GM12878 (cell line): ENCODE measurements around the gene SAPCD2. TPM values are rescaled to one million over a fixed set of nuclear protein-coding genes. Genes with fewer than 3 reads are reported as not detected.

ENCODE experiments used
- ATAC-seq: fragments of 200-7000 bp; cut with Tn5 transposase; 3 replicates; pipeline ENCODE4 v1.9.1; 2020; ENCODE audit warnings: mild to moderate bottlenecking, moderate library complexity
- BruUV-seq: library from RNA; stranded (reverse); fragments of 400-500 nt; replicated peaks from 2 replicates; lab custom pipeline; 2021; lab: Mats Ljungman, UMichigan
- CTCF ChIA-PET: fragments of 300-600 bp; sonication (Branson Sonifier 250); formaldehyde crosslinking; extraction: SDS; loops from one replicate; lab custom pipeline; 2021; ENCODE audit warnings: inconsistent platforms; lab: Yijun Ruan, JAX
- POLR2A ChIA-PET: fragments of 350-600 bp; formaldehyde crosslinking; extraction: SDS; loops from one replicate; lab custom pipeline; 2021; ENCODE audit warnings: inconsistent platforms; lab: Charles Lee
- RAD21 ChIA-PET: fragments of 300-600 bp; sonication (Branson Sonifier 250); formaldehyde crosslinking; loops from one replicate; lab custom pipeline; 2023; ENCODE audit warnings: antibody characterized with exemption; ENCODE audit not compliant: unreplicated experiment; lab: Charles Lee
- SMC1A ChIA-PET: fragments of 300-600 bp; sonication (Branson Sonifier 250); formaldehyde crosslinking; loops from one replicate; lab custom pipeline; 2023; ENCODE audit not compliant: unreplicated experiment, uncharacterized antibody; lab: Charles Lee
- DNase-seq: peaks from one replicate; pipeline ENCODE4 v3.0.0-alpha.2; 2011; ENCODE audit warnings: low read depth, low spot score
- FAIRE-seq: peaks from 3 replicates; lab custom pipeline; 2011; peaks lifted over from hg19 to GRCh38; lab: Jason Lieb, UNC
- H2AFZ ChIP-seq: 2 replicates; pipeline ENCODE4 v1.6.0; 2011; ENCODE audit warnings: low read depth, low read length, control low read depth; ENCODE audit not compliant: control insufficient read depth
- H3K27ac ChIP-seq: 2 replicates; pipeline ENCODE4 v1.5.1; 2011; ENCODE audit warnings: control low read depth; ENCODE audit not compliant: control insufficient read depth, insufficient read depth
- H3K27me3 ChIP-seq, 2 experiments: replicated peaks in 1 of 2; 2 replicates each; pipeline versions ENCODE4 v1.6.0 to v1.6.1; 2011; ENCODE audit warnings: low read length in 1 of 2; ENCODE audit not compliant: control insufficient read depth in 2 of 2, insufficient read depth in 2 of 2
- H3K36me3 ChIP-seq, 2 experiments: 2 replicates each; pipeline ENCODE4 v1.5.1; 2011; ENCODE audit warnings: low read length in 1 of 2; ENCODE audit not compliant: control insufficient read depth in 2 of 2, insufficient read depth in 2 of 2
- H3K4me1 ChIP-seq: 2 replicates; pipeline ENCODE4 v1.6.1; 2011; ENCODE audit warnings: mild to moderate bottlenecking, low read length, moderate library complexity, mixed read lengths; ENCODE audit not compliant: control insufficient read depth, insufficient read depth
- H3K4me2 ChIP-seq: 2 replicates; pipeline ENCODE4 v1.6.0; 2011; ENCODE audit warnings: control low read depth; ENCODE audit not compliant: control insufficient read depth, insufficient read depth
- H3K4me3 ChIP-seq: fragments of 200-600 bp; sonication (generic); 2 replicates; pipeline ENCODE4 v1.5.1; 2016
- H3K79me2 ChIP-seq: 2 replicates; pipeline ENCODE4 v1.6.0; 2011; ENCODE audit warnings: low read length; ENCODE audit not compliant: control insufficient read depth, insufficient read depth
- H3K9ac ChIP-seq: 2 replicates; pipeline ENCODE4 v1.8.0; 2011; ENCODE audit warnings: low read length, control low read depth, mixed read lengths; ENCODE audit not compliant: control insufficient read depth, insufficient read depth
- H3K9me3 ChIP-seq: replicated peaks from 3 replicates; pipeline ENCODE4 v1.5.1; 2011; ENCODE audit warnings: mild to moderate bottlenecking, low read length; ENCODE audit not compliant: control insufficient read depth, insufficient read depth
- H4K20me1 ChIP-seq: 2 replicates; pipeline ENCODE4 v1.6.0; 2011; ENCODE audit not compliant: control insufficient read depth, insufficient read depth
- BCL3 ChIP-seq: IDR thresholded peaks from 2 replicates; pipeline ENCODE4 v1.6.1; 2011; ENCODE audit warnings: borderline replicate concordance, low read depth, mild to moderate bottlenecking, moderate library complexity, low read length; ENCODE audit not compliant: insufficient read depth, poor library complexity, severe bottlenecking
- EZH2 ChIP-seq: IDR thresholded peaks from 2 replicates; pipeline ENCODE4 v1.6.1; 2012; ENCODE audit warnings: low read depth, mild to moderate bottlenecking, control low read depth, inconsistent platforms, low read length, borderline replicate concordance; ENCODE audit not compliant: control insufficient read depth
- IRF4 ChIP-seq: IDR thresholded peaks from 2 replicates; pipeline ENCODE4 v1.6.1; 2011; ENCODE audit warnings: low read depth, low read length
- PKNOX1 ChIP-seq: fragments of 450-650 bp; IDR thresholded peaks from 2 replicates; pipeline ENCODE4 v1.6.1; 2016; ENCODE audit warnings: mild to moderate bottlenecking
- POLR2AphosphoS2 ChIP-seq: IDR thresholded peaks from 2 replicates; pipeline ENCODE4 v1.6.1; 2011; ENCODE audit warnings: low read depth, mild to moderate bottlenecking, low read length, improper control_type of control experiment, moderate library complexity
- POU2F2 ChIP-seq: IDR thresholded peaks from 3 replicates; pipeline ENCODE4 v1.6.1; 2011; ENCODE audit warnings: low read depth, mild to moderate bottlenecking, low read length, borderline replicate concordance
- SUZ12 ChIP-seq: fragments of 200-600 bp; sonication (generic); IDR thresholded peaks from one replicate; pipeline ENCODE4 v1.6.1; 2018; ENCODE audit warnings: antibody characterized with exemption, mild to moderate bottlenecking; ENCODE audit not compliant: unreplicated experiment
- TCF3 ChIP-seq: IDR thresholded peaks from 2 replicates; pipeline ENCODE4 v1.6.1; 2012; ENCODE audit warnings: low read depth, mild to moderate bottlenecking, low read length, borderline replicate concordance; ENCODE audit not compliant: insufficient read depth
- YBX1 ChIP-seq: fragments of 450-650 bp; IDR thresholded peaks from 2 replicates; pipeline ENCODE4 v1.6.1; 2016; ENCODE audit warnings: antibody characterized with exemption
- ZNF274 ChIP-seq: IDR thresholded peaks from one replicate; pipeline ENCODE4 v1.8.0; 2011; ENCODE audit not compliant: insufficient read length, insufficient read depth
- WGBS: methylation state at CpG from one replicate; pipeline ENCODE4 v1.1.6; 2016; ENCODE audit warnings: low lambda C conversion rate; ENCODE audit not compliant: insufficient replicate concordance, insufficient coverage; ENCODE audit errors: missing lambda C conversion rate; 5-methylcytosine and 5-hydroxymethylcytosine counted together
- in situ Hi-C: fragments of 300-500 bp; cut with MboI; formaldehyde crosslinking; loops from 9 replicates; pipeline ENCODE4 v1.14.3; 2018; ENCODE audit warnings: mixed read lengths
- intact Hi-C: fragments of 100-400 bp; cut with micrococcal nuclease; formaldehyde crosslinking; loops from one replicate; pipeline ENCODE4 v1.14.2; 2022; ENCODE audit not compliant: unreplicated experiment
- polyA plus RNA-seq, 11 experiments: library from polyadenylated mRNA; depleted of rRNA in 4 of 11; unstranded in 6 of 11; stranded (reverse) in 5 of 11; fragments of >200 nt; fragmentation: Nextera tagmentation in 4 of 11; fragmentation: Illumina TruSeq in 1 of 11; extraction: Ambion mirVana in 4 of 11; extraction: Trizol in 1 of 11; gene quantifications; 1 replicate in 1 of 11; 2 replicates in 10 of 11; pipeline versions ENCODE4 v1.2.1 to v1.2.3, GENCODE V29; 2011 to 2016; ENCODE audit warnings: inconsistent platforms in 2 of 11, missing spikeins in 2 of 11, low read depth in 1 of 11
- total RNA-seq, 4 experiments: library from RNA; depleted of rRNA in 3 of 4; stranded (reverse); fragments of >200 nt in 3 of 4; fragmentation: Illumina TruSeq in 1 of 4; extraction: Trizol in 1 of 4; gene quantifications; 2 replicates each; pipeline versions ENCODE4 v1.2.1 to v1.2.3, GENCODE V29; 2013 to 2021
- TF ChIP-seq, protein P1 (sequence below): fragments of 450-650 bp; IDR thresholded peaks from 2 replicates; pipeline ENCODE4 v1.6.1; 2017; ENCODE audit warnings: mild to moderate bottlenecking, low read depth, inconsistent platforms; ENCODE audit not compliant: poor library complexity, severe bottlenecking
- TF ChIP-seq, protein P2 (sequence below): fragments of 450-650 bp; conservative IDR thresholded peaks from 2 replicates; pipeline ENCODE4 v1.6.1; 2017; ENCODE audit warnings: mild to moderate bottlenecking, moderate library complexity
- TF ChIP-seq, protein P3 (sequence below): fragments of 450-650 bp; IDR thresholded peaks from 2 replicates; pipeline ENCODE4 v1.6.1; 2017; ENCODE audit warnings: antibody characterized with exemption, mild to moderate bottlenecking, moderate library complexity

SAPCD2 gene
- total and polyA plus RNA-seq, 10 of the 15 experiments (the other 5 are each of a cell fraction or from before 2014, with no cell fraction given), result 1.6 to 35.2 (median 7.2) TPM

DNA sequence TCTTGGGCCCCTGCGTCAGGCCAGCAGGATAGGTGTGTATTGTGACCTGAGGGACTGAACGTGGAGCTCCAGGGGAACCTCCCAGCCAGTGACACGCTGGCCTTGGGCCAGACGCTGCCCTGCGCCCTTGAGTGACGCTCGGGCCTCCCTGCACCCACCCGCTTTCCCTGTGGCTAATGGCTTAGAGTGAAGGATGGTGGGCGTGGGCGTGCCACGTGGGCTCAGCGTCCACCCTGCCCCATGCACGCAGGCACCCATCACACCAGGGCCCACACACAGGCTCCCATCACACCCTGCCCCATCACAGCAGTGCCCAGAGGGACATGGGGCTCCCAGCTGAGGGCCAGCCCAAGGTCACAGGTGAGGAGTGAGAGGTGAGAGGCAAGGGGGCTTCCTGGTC lies 33.3 kb downstream of the SAPCD2 start:
- FAIRE-seq (no peak), ATAC-seq (no peak), DNase-seq (no peak)
- H4K20me1 ChIP-seq, result no peaks in the 10 kb centered on the region
- H3K9ac ChIP-seq, result no peak overlapping the region
- H2AFZ ChIP-seq, result no peak overlapping the region
- H3K36me3 ChIP-seq, result no peaks in the 10 kb centered on the region
- H3K4me3 ChIP-seq, result no peak overlapping the region
- H3K27ac ChIP-seq, result no peak overlapping the region
- POLR2A ChIA-PET, result interaction anchor here (0.6 kb wide), 1 partner anchor 22 kb away, joined by 3 read pairs; no protein-coding TSS in a partner anchor
- SMC1A ChIA-PET, result interaction anchor here (1.5 kb wide), 1 partner anchor 249 kb away, joined by 3 read pairs; no protein-coding TSS in a partner anchor
- CTCF ChIA-PET, result interaction anchor here (1.0 to 4.4 kb wide), 6 partner anchors 10 to 250 kb away, joined by 3 to 163 read pairs (median 19); partner anchors contain the start of gene NPDC1
- no TSS peak for BruUV-seq
- no peaks in the 10 kb centered on the region for H3K9me3 ChIP-seq
- no peaks in the 10 kb centered on the region for H3K27me3 ChIP-seq
- no peaks in the 10 kb centered on the region for H3K79me2 ChIP-seq
- WGBS, result 48% methylated on average over 12 of the region's 13 CpGs
- intact Hi-C loops, result loop anchor here (5.0 kb wide), 1 partner anchor 190 kb away; the partner anchor contains the start of gene PHPT1
- in situ Hi-C loops, result loop anchor here (5.0 kb wide), 2 partner anchors 90 to 240 kb away; partner anchors contain the start of genes C8G and CCDC183
- no peak overlapping the region for H3K4me2 ChIP-seq
- RAD21 ChIA-PET, result interaction anchor here (3.8 kb wide), 1 partner anchor 89 kb away, joined by 109 read pairs; no protein-coding TSS in a partner anchor
- peaks cover 21% of the 10 kb centered on the region for H3K4me1 ChIP-seq
- TF ChIP-seq SUZ12 (no peak), BCL3 (no peak), EZH2 (no peak), PKNOX1 (no peak), ZNF274 (no peak), POU2F2 (no peak), YBX1 (no peak), TCF3 (no peak), POLR2AphosphoS2 (no peak), IRF4 (no peak)
- TF ChIP-seq, protein P1, sequence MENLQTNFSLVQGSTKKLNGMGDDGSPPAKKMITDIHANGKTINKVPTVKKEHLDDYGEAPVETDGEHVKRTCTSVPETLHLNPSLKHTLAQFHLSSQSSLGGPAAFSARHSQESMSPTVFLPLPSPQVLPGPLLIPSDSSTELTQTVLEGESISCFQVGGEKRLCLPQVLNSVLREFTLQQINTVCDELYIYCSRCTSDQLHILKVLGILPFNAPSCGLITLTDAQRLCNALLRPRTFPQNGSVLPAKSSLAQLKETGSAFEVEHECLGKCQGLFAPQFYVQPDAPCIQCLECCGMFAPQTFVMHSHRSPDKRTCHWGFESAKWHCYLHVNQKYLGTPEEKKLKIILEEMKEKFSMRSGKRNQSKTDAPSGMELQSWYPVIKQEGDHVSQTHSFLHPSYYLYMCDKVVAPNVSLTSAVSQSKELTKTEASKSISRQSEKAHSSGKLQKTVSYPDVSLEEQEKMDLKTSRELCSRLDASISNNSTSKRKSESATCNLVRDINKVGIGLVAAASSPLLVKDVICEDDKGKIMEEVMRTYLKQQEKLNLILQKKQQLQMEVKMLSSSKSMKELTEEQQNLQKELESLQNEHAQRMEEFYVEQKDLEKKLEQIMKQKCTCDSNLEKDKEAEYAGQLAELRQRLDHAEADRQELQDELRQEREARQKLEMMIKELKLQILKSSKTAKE, result no peak
- TF ChIP-seq, protein P2, sequence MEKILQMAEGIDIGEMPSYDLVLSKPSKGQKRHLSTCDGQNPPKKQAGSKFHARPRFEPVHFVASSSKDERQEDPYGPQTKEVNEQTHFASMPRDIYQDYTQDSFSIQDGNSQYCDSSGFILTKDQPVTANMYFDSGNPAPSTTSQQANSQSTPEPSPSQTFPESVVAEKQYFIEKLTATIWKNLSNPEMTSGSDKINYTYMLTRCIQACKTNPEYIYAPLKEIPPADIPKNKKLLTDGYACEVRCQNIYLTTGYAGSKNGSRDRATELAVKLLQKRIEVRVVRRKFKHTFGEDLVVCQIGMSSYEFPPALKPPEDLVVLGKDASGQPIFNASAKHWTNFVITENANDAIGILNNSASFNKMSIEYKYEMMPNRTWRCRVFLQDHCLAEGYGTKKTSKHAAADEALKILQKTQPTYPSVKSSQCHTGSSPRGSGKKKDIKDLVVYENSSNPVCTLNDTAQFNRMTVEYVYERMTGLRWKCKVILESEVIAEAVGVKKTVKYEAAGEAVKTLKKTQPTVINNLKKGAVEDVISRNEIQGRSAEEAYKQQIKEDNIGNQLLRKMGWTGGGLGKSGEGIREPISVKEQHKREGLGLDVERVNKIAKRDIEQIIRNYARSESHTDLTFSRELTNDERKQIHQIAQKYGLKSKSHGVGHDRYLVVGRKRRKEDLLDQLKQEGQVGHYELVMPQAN, result no peak
- TF ChIP-seq, protein P3, sequence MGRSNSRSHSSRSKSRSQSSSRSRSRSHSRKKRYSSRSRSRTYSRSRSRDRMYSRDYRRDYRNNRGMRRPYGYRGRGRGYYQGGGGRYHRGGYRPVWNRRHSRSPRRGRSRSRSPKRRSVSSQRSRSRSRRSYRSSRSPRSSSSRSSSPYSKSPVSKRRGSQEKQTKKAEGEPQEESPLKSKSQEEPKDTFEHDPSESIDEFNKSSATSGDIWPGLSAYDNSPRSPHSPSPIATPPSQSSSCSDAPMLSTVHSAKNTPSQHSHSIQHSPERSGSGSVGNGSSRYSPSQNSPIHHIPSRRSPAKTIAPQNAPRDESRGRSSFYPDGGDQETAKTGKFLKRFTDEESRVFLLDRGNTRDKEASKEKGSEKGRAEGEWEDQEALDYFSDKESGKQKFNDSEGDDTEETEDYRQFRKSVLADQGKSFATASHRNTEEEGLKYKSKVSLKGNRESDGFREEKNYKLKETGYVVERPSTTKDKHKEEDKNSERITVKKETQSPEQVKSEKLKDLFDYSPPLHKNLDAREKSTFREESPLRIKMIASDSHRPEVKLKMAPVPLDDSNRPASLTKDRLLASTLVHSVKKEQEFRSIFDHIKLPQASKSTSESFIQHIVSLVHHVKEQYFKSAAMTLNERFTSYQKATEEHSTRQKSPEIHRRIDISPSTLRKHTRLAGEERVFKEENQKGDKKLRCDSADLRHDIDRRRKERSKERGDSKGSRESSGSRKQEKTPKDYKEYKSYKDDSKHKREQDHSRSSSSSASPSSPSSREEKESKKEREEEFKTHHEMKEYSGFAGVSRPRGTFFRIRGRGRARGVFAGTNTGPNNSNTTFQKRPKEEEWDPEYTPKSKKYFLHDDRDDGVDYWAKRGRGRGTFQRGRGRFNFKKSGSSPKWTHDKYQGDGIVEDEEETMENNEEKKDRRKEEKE, result no peak
